Measurements from ENCODE around the gene LPP.

- TF ChIP-seq, protein P1, sequence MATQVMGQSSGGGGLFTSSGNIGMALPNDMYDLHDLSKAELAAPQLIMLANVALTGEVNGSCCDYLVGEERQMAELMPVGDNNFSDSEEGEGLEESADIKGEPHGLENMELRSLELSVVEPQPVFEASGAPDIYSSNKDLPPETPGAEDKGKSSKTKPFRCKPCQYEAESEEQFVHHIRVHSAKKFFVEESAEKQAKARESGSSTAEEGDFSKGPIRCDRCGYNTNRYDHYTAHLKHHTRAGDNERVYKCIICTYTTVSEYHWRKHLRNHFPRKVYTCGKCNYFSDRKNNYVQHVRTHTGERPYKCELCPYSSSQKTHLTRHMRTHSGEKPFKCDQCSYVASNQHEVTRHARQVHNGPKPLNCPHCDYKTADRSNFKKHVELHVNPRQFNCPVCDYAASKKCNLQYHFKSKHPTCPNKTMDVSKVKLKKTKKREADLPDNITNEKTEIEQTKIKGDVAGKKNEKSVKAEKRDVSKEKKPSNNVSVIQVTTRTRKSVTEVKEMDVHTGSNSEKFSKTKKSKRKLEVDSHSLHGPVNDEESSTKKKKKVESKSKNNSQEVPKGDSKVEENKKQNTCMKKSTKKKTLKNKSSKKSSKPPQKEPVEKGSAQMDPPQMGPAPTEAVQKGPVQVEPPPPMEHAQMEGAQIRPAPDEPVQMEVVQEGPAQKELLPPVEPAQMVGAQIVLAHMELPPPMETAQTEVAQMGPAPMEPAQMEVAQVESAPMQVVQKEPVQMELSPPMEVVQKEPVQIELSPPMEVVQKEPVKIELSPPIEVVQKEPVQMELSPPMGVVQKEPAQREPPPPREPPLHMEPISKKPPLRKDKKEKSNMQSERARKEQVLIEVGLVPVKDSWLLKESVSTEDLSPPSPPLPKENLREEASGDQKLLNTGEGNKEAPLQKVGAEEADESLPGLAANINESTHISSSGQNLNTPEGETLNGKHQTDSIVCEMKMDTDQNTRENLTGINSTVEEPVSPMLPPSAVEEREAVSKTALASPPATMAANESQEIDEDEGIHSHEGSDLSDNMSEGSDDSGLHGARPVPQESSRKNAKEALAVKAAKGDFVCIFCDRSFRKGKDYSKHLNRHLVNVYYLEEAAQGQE (IDR thresholded peaks at IDR 0.05; ENCODE audit: insufficient read depth in 1 of 2, low read depth in 2 of 2, low read length in 2 of 2): no peak
- TF ChIP-seq POLR2AphosphoS5 (IDR thresholded peaks at IDR 0.05; ENCODE audit: low read depth, low read length): no peak
- TF ChIP-seq TAF1 (IDR thresholded peaks at IDR 0.05; ENCODE audit: borderline replicate concordance, insufficient read depth, low read length): no peak
These were observed 33.1 kb downstream of the LPP start for GRCh38 chr3:188187053-188187452.
